Measurements from ENCODE around the gene HMGCR.

The HMGCR gene

GRCh38 chr5:75358117-75358516 is 21.1 kb downstream of the HMGCR start:
- no peak overlapping the region for H3K27ac Mint-ChIP-seq
- peaks cover 4% of the 10 kb centered on the region for H3K4me1 Mint-ChIP-seq (ENCODE audit: low read depth)
- H3K4me3 Mint-ChIP-seq = no peak overlapping the region
- peaks cover 93% of the 10 kb centered on the region for H3K36me3 Mint-ChIP-seq (ENCODE audit: low read depth)
- H3K9me3 Mint-ChIP-seq = no peaks in the 10 kb centered on the region
- no peaks in the 10 kb centered on the region for H3K27me3 Mint-ChIP-seq
- no peak for DNase-seq

DNA sequence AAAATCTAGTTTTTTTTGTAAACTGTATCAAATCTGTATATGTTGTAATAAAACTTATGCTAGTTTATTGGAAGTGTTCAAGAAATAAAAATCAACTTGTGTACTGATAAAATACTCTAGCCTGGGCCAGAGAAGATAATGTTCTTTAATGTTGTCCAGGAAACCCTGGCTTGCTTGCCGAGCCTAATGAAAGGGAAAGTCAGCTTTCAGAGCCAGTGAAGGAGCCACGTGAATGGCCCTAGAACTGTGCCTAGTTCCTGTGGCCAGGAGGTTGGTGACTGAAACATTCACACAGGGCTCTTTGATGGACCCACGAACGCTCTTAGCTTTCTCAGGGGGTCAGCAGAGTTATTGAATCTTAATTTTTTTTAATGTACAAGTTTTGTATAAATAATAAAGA is 24.3 kb downstream of the HMGCR start:
- no peak for DNase-seq
- H3K4me1 Mint-ChIP-seq (ENCODE audit: low read depth) = peaks cover 4% of the 10 kb centered on the region
- peaks cover 70% of the 10 kb centered on the region for H3K36me3 Mint-ChIP-seq (ENCODE audit: low read depth)
- no peak overlapping the region for H3K4me3 Mint-ChIP-seq
- H3K9me3 Mint-ChIP-seq = no peaks in the 10 kb centered on the region
- no peak overlapping the region for H3K27ac Mint-ChIP-seq
- no peaks in the 10 kb centered on the region for H3K27me3 Mint-ChIP-seq

DNA sequence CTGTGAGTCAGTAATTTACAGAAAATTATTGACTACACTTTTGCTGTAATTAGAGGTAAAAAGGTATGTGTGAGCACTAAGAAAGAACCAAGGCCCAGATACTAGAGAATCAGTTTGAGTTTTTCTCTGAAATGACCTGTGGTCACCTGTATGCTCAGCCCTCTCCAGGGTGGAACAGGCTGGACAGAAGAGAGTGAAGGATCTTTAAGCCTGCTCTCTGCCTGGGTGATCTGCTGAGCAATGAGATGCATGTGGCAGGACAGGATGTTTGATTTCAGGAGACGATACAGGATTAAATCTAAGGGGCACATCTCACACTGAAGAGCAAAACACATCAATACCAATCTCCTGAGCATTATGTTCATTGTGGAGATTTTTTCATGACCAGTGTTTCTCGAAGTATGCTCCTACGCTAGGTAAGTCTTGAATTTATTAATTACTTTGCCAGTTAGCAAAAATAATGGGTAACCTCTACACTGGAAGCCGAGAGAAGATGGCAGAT is 25.5 kb downstream of the HMGCR start:
- Mint-ChIP-seq H3K36me3 (ENCODE audit: low read depth) (peaks cover 58% of the 10 kb centered on the region), H3K27ac (peak overlapping the region; percentile 48), H3K4me1 (ENCODE audit: low read depth) (peaks cover 9% of the 10 kb centered on the region), H3K4me3 (no peak overlapping the region), H3K27me3 (no peaks in the 10 kb centered on the region), H3K9me3 (no peaks in the 10 kb centered on the region)
- no peak for DNase-seq

DNA sequence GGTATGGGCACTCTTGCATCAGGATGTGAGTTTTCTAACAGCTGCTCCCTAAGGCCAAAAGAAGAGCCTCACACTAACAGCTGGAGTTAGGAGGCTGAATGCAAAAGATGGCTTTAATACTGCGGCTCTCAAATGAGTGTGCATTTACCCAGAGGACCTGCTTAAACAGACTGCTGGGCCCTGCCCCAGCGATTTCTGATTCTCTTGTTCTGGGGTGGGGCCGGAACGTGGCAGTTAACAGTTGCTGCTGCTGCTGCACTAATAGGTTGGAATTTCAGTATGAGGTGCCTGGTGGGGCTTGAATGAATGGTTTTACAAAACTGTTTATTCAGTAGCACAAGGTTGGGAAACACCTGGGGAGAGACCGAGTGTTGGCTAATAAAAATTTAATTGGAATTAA is 26.1 kb downstream of the HMGCR start:
- Mint-ChIP-seq H3K36me3 (ENCODE audit: low read depth) (peaks cover 52% of the 10 kb centered on the region), H3K4me1 (ENCODE audit: low read depth) (peaks cover 7% of the 10 kb centered on the region), H3K9me3 (no peaks in the 10 kb centered on the region), H3K27me3 (no peaks in the 10 kb centered on the region), H3K27ac (no peak overlapping the region), H3K4me3 (no peak overlapping the region)
- DNase-seq = no peak

DNA sequence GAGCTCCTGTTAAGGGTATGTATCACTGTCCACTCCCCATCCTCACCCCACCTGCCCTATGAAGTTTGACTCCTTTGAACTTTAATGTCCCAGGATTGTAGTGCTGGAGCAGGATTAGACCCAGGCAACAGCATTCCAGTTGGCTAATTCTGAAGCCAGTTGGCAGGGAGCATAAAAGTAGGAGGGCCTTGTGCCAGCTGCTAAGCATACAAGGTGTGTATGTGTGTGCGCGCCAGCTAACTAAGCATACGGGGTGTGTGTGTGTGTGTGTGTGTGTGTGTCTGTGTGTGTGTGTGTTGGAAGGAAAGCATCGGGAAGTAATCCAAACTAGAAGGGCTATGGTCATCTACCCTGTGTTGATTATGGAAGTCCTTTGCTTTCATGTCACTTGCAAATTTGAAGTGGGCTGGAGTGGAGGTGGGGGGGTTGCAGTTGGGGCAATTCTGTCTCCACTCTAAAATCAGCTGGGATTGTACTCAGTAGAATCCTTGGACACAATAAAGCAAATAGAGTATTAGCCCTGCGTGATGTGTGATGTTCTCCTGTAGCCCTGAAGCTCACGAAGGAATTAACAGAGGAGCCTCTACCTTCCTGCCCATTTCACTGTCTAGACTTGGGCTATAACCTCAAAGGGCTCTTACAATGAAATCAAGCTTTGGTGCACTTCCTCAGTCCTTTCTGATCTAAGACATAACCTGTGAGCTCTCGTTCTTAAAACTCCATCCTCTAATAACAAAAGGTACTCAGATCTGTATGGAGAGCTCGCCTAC is 26.9 kb downstream of the HMGCR start:
- peaks cover 7% of the 10 kb centered on the region for H3K4me1 Mint-ChIP-seq (ENCODE audit: low read depth)
- no peak overlapping the region for H3K4me3 Mint-ChIP-seq
- H3K27me3 Mint-ChIP-seq = no peaks in the 10 kb centered on the region
- no peak for DNase-seq
- H3K27ac Mint-ChIP-seq = no peak overlapping the region
- H3K36me3 Mint-ChIP-seq (ENCODE audit: low read depth) = peaks cover 46% of the 10 kb centered on the region
- no peaks in the 10 kb centered on the region for H3K9me3 Mint-ChIP-seq

DNA sequence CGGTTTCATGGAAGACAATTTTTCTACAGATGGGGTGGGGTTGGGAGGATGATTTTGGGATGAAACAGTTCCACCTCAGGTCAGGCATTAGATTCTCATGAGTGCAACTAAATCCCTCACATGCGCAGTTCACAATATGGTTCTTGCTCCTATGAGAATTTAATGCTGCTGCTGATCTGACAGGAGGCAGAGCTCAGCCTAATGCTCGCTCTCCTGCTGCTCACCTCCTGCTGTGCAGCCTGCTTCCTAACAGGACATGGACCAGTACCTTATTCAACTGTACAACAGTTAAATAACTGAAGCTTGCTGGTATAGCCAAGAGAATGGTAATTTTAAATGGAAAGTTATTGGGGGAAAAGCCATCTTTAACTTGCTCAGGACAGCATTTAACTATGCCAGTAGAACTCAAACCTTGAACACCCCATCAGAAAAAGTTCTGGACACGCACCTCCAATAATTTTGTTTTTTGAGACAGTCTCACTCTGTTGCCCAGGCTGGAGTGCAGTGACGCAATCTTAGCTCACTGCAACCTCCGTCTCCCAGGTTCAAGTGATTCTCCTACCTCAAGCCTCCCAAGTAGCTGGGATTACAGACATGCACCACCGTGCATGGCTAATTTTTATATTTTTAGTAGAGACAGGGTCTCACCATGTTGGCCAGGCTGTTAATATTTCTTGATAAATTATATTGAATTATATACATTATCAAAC is 27.7 kb downstream of the HMGCR start:
- no peak overlapping the region for H3K27ac Mint-ChIP-seq
- H3K4me3 Mint-ChIP-seq = no peak overlapping the region
- no peaks in the 10 kb centered on the region for H3K27me3 Mint-ChIP-seq
- H3K9me3 Mint-ChIP-seq = no peaks in the 10 kb centered on the region
- DNase-seq = no peak
- peaks cover 7% of the 10 kb centered on the region for H3K4me1 Mint-ChIP-seq (ENCODE audit: low read depth)
- peaks cover 45% of the 10 kb centered on the region for H3K36me3 Mint-ChIP-seq (ENCODE audit: low read depth)

DNA sequence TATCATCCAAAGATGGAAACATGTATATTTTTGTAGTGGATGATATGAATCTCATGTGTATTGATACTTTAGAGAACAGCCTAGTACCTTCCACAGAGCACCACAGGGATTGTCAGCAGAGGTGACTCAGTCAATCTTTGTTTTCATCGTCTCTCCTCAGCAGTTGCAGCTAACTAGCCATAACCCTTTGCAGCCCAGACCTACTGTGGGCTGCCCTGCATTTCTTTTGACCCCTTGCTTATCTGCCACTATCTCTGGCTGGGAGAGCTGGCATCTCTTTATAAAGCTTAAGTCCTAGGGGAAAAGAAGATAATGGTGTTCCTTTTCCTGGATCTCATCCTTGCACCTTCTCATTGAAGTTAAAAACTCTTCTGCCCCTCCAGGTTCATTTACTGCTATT is 28.7 kb downstream of the HMGCR start:
- H3K4me1 Mint-ChIP-seq (ENCODE audit: low read depth) = peaks cover 7% of the 10 kb centered on the region
- no peak overlapping the region for H3K4me3 Mint-ChIP-seq
- no peak overlapping the region for H3K27ac Mint-ChIP-seq
- H3K36me3 Mint-ChIP-seq (ENCODE audit: low read depth) = peaks cover 37% of the 10 kb centered on the region
- H3K27me3 Mint-ChIP-seq = no peaks in the 10 kb centered on the region
- no peak for DNase-seq
- H3K9me3 Mint-ChIP-seq = no peaks in the 10 kb centered on the region

DNA sequence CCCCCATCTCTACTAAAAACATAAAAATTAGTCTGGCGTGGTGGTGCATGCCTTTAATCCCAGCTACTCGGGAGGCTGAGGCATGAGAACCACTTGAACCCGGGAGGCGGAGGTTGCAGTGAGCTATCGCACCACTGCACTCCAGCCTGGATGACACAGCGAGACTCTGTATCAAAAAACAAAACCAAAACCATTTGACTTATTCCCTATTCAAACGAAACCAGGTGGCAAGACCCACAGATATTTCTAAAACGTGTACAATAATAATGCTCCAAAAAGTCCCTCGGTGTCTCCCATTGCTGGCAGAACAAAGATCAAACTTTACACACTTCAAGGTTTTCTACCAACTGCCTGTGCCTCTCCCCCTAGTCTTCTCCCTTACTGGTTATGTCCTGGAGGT is 29.8 kb downstream of the HMGCR start:
- H3K4me3 Mint-ChIP-seq = no peak overlapping the region
- H3K27ac Mint-ChIP-seq = peak overlapping the region; percentile 54
- H3K36me3 Mint-ChIP-seq (ENCODE audit: low read depth) = peaks cover 27% of the 10 kb centered on the region
- no peaks in the 10 kb centered on the region for H3K27me3 Mint-ChIP-seq
- H3K4me1 Mint-ChIP-seq (ENCODE audit: low read depth) = peaks cover 7% of the 10 kb centered on the region
- no peak for DNase-seq
- H3K9me3 Mint-ChIP-seq = no peaks in the 10 kb centered on the region

- H3K9me3 Mint-ChIP-seq = no peaks in the 10 kb centered on the region
- H3K36me3 Mint-ChIP-seq (ENCODE audit: low read depth) = peaks cover 21% of the 10 kb centered on the region
- no peaks in the 10 kb centered on the region for H3K27me3 Mint-ChIP-seq
- DNase-seq = no peak
- H3K4me1 Mint-ChIP-seq (ENCODE audit: low read depth) = peaks cover 7% of the 10 kb centered on the region
- H3K27ac Mint-ChIP-seq = no peak overlapping the region
- H3K4me3 Mint-ChIP-seq = no peak overlapping the region
Observed at GRCh38 chr5:75367401-75367800, 30.4 kb downstream of the HMGCR start.

DNA sequence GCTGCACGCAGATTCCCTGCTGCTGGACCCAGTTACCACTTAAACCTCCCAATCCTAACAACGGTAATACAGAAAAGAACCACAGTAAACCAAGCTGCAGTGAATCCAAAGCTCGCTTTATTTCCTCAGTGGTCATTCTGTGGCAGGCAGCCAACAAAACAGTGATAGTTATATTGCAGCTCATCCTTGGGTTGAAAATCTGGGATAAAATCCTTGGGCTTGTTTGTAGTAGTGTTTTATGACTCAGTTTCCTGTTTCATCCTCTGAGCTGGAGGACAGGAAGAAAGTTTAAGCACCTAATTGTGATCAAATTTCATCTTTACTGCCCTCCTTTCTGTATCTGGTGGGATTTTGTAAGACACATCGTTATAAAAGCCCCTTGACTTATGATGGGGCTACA is 31.4 kb downstream of the HMGCR start:
- Mint-ChIP-seq H3K4me3 (no peak overlapping the region), H3K9me3 (no peaks in the 10 kb centered on the region), H3K27ac (no peak overlapping the region), H3K4me1 (ENCODE audit: low read depth) (peaks cover 7% of the 10 kb centered on the region), H3K27me3 (no peaks in the 10 kb centered on the region), H3K36me3 (ENCODE audit: low read depth) (peaks cover 19% of the 10 kb centered on the region)
- DNase-seq = no peak

GRCh38 chr5:75373862-75374261 is 36.8 kb downstream of the HMGCR start:
- no peaks in the 10 kb centered on the region for H3K27me3 Mint-ChIP-seq
- DNase-seq = no peak
- H3K27ac Mint-ChIP-seq = no peak overlapping the region
- no peaks in the 10 kb centered on the region for H3K4me1 Mint-ChIP-seq (ENCODE audit: low read depth)
- H3K36me3 Mint-ChIP-seq (ENCODE audit: low read depth) = peaks cover 54% of the 10 kb centered on the region
- H3K9me3 Mint-ChIP-seq = no peaks in the 10 kb centered on the region
- no peak overlapping the region for H3K4me3 Mint-ChIP-seq

GRCh38 chr5:75374394-75374814 is 37.4 kb downstream of the HMGCR start:
- no peak overlapping the region for H3K4me3 Mint-ChIP-seq
- H3K9me3 Mint-ChIP-seq = no peaks in the 10 kb centered on the region
- DNase-seq = no peak
- H3K4me1 Mint-ChIP-seq (ENCODE audit: low read depth) = no peaks in the 10 kb centered on the region
- H3K36me3 Mint-ChIP-seq (ENCODE audit: low read depth) = peaks cover 55% of the 10 kb centered on the region
- no peak overlapping the region for H3K27ac Mint-ChIP-seq
- H3K27me3 Mint-ChIP-seq = no peaks in the 10 kb centered on the region

GRCh38 chr5:75375414-75375813 is 38.4 kb downstream of the HMGCR start:
- DNase-seq = no peak
- H3K36me3 Mint-ChIP-seq (ENCODE audit: low read depth) = peaks cover 59% of the 10 kb centered on the region
- H3K27me3 Mint-ChIP-seq = no peaks in the 10 kb centered on the region
- H3K4me3 Mint-ChIP-seq = no peak overlapping the region
- no peaks in the 10 kb centered on the region for H3K9me3 Mint-ChIP-seq
- no peaks in the 10 kb centered on the region for H3K4me1 Mint-ChIP-seq (ENCODE audit: low read depth)
- H3K27ac Mint-ChIP-seq = no peak overlapping the region

DNA sequence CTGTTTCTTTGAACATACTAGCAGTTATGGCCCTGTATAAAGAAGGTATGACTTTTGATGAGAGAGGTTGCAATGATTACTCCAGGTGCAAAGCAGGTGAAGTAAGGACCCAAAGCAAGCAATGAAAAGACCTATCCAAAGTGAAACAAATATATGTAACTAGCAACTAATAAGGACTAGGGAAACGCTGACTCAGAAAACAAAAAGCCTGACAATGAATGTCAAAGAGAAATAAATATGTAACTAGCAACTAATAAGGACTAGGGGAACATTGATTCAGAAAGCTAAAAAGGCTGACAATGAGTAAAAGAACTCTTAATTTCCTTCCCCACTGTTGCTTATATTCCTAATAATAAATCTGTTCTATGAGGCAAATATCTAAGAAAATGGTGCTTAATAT is 43.1 kb downstream of the HMGCR start:
- peaks cover 74% of the 10 kb centered on the region for H3K36me3 Mint-ChIP-seq (ENCODE audit: low read depth)
- H3K4me1 Mint-ChIP-seq (ENCODE audit: low read depth) = no peaks in the 10 kb centered on the region

DNA sequence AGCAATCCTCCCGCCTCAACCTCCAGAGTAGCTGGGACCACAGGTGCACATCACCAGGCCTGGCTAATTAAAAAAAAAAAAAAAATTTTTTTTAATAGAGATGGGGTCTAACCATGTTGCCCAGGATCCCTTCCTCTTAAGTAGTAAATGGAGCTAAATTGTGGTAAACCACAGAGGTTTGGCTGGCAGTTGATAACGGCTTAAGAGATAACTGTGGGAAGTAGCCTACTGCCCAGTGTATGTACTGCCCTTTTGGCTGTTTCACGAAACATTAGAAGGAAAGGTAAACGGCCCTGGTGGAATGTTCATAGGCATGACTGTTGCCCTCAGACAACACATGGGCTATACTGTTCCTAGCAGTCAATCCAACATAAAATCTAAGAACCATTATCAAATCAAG is 44.4 kb downstream of the HMGCR start:
- no peak overlapping the region for H3K4me3 Mint-ChIP-seq
- no peak for DNase-seq
- H3K4me1 Mint-ChIP-seq (ENCODE audit: low read depth) = no peaks in the 10 kb centered on the region
- H3K36me3 Mint-ChIP-seq (ENCODE audit: low read depth) = peaks cover 71% of the 10 kb centered on the region
- H3K9me3 Mint-ChIP-seq = no peaks in the 10 kb centered on the region
- no peak overlapping the region for H3K27ac Mint-ChIP-seq
- H3K27me3 Mint-ChIP-seq = no peaks in the 10 kb centered on the region

More for the DNA sequence above, 43.1 kb downstream of the HMGCR start:
- Mint-ChIP-seq H3K27ac (no peak overlapping the region), H3K27me3 (no peaks in the 10 kb centered on the region), H3K4me3 (no peak overlapping the region), H3K9me3 (no peaks in the 10 kb centered on the region)
- DNase-seq = no peak
